Measurements from ENCODE around the gene LPAR5. TPM values are rescaled to one million over a fixed set of nuclear protein-coding genes. Genes with fewer than 3 reads are reported as not detected.

LPAR5 gene
- total RNA-seq, 1 experiment from 2014 or later, result 2.5 TPM

DNA sequence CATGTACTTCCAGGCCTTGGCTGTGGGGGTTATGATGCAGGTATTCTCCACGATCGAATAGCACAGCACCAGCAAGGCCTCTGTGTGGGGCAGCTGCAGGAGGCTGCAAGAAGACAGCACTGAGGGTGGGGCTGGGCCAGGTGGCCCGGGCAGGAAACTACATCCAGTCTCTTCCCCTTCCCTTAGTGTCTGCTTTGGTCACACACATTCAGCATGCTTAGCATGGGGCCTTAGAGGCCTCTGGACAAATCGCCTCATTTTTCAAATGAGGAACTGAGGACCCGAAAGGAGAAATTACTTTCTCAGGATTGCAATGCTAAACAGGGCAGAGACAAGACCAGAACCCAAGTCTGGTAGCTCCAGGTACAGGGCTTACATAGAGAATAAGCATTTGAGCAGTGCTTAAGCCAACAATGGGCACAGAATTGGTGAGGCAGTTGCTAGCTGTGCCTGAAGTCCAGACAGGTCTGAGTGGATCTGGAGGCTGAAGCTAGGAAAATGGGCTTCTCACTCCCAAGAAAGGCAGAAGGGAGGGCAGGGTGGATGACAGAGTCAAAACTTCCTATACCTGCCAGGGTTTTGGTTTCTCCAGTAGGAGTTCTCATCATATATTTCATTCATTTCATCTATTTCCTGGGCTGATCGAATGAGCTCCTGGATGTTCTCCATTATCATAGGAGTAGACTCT is 8.0 kb upstream of the LPAR5 start:
- TF ChIP-seq, protein P1, sequence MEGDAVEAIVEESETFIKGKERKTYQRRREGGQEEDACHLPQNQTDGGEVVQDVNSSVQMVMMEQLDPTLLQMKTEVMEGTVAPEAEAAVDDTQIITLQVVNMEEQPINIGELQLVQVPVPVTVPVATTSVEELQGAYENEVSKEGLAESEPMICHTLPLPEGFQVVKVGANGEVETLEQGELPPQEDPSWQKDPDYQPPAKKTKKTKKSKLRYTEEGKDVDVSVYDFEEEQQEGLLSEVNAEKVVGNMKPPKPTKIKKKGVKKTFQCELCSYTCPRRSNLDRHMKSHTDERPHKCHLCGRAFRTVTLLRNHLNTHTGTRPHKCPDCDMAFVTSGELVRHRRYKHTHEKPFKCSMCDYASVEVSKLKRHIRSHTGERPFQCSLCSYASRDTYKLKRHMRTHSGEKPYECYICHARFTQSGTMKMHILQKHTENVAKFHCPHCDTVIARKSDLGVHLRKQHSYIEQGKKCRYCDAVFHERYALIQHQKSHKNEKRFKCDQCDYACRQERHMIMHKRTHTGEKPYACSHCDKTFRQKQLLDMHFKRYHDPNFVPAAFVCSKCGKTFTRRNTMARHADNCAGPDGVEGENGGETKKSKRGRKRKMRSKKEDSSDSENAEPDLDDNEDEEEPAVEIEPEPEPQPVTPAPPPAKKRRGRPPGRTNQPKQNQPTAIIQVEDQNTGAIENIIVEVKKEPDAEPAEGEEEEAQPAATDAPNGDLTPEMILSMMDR (IDR thresholded peaks at IDR 0.05; ENCODE audit: unreplicated experiment), result no peak
- H3K36me3 Mint-ChIP-seq (ENCODE audit: insufficient read depth, unreplicated experiment), result peaks cover 21% of the 10 kb centered on the region
- CTCF ChIA-PET, result no interaction called here
- no peaks in the 10 kb centered on the region for H3K4me1 Mint-ChIP-seq (ENCODE audit: low read depth, unreplicated experiment)
- no peak for DNase-seq
- peaks cover 6% of the 10 kb centered on the region for H3K9me3 Mint-ChIP-seq (ENCODE audit: low read depth, unreplicated experiment)
- intact Hi-C loops (cut with micrococcal nuclease; ENCODE audit: unreplicated experiment), result no loop called here
- peaks cover 29% of the 10 kb centered on the region for H3K27me3 Mint-ChIP-seq (ENCODE audit: unreplicated experiment)
- H3K4me3 Mint-ChIP-seq (ENCODE audit: low read depth, unreplicated experiment), result no peak overlapping the region
- BruUV-seq (replicated peaks), result no TSS peak
- H3K27ac Mint-ChIP-seq (ENCODE audit: unreplicated experiment), result no peak overlapping the region

- intact Hi-C loops (cut with micrococcal nuclease; ENCODE audit: unreplicated experiment), result no loop called here
- Mint-ChIP-seq H3K4me3 (ENCODE audit: low read depth, unreplicated experiment) (no peak overlapping the region), H3K27ac (ENCODE audit: unreplicated experiment) (no peak overlapping the region), H3K36me3 (ENCODE audit: insufficient read depth, unreplicated experiment) (peaks cover under 1% of the 10 kb centered on the region), H3K27me3 (ENCODE audit: unreplicated experiment) (peaks cover 29% of the 10 kb centered on the region), H3K4me1 (ENCODE audit: low read depth, unreplicated experiment) (peaks cover 6% of the 10 kb centered on the region), H3K9me3 (ENCODE audit: low read depth, unreplicated experiment) (peaks cover 6% of the 10 kb centered on the region)
- BruUV-seq (replicated peaks), result no TSS peak
- CTCF ChIA-PET, result no interaction called here
- TF ChIP-seq, protein P1 (IDR thresholded peaks at IDR 0.05; ENCODE audit: unreplicated experiment), result no peak
- no peak for DNase-seq
Measured at GRCh38 chr12:6641131-6641530, 5.4 kb upstream of the LPAR5 start.

- CTCF ChIA-PET, result no interaction called here
- no peak overlapping the region for H3K4me3 Mint-ChIP-seq (ENCODE audit: low read depth, unreplicated experiment)
- H3K27me3 Mint-ChIP-seq (ENCODE audit: unreplicated experiment), result peaks cover 29% of the 10 kb centered on the region
- H3K36me3 Mint-ChIP-seq (ENCODE audit: insufficient read depth, unreplicated experiment), result peaks cover 5% of the 10 kb centered on the region
- intact Hi-C loops (cut with micrococcal nuclease; ENCODE audit: unreplicated experiment), result no loop called here
- TF ChIP-seq, protein P1 (IDR thresholded peaks at IDR 0.05; ENCODE audit: unreplicated experiment), result no peak
- DNase-seq, result no peak
- peaks cover 6% of the 10 kb centered on the region for H3K9me3 Mint-ChIP-seq (ENCODE audit: low read depth, unreplicated experiment)
- no peak overlapping the region for H3K27ac Mint-ChIP-seq (ENCODE audit: unreplicated experiment)
- no TSS peak for BruUV-seq (replicated peaks)
- peaks cover 13% of the 10 kb centered on the region for H3K4me1 Mint-ChIP-seq (ENCODE audit: low read depth, unreplicated experiment)
Measured at GRCh38 chr12:6640497-6640896, 4.7 kb upstream of the LPAR5 start.

- no peak overlapping the region for H3K4me3 Mint-ChIP-seq (ENCODE audit: low read depth, unreplicated experiment)
- CTCF ChIA-PET, result interaction anchor here (0.5 kb wide), 1 partner anchor 29 kb away, joined by 3 read pairs; no protein-coding TSS in a partner anchor
- TF ChIP-seq, protein P1 (IDR thresholded peaks at IDR 0.05; ENCODE audit: unreplicated experiment), result no peak
- intact Hi-C loops (cut with micrococcal nuclease; ENCODE audit: unreplicated experiment), result no loop called here
- peaks cover 17% of the 10 kb centered on the region for H3K4me1 Mint-ChIP-seq (ENCODE audit: low read depth, unreplicated experiment)
- H3K9me3 Mint-ChIP-seq (ENCODE audit: low read depth, unreplicated experiment), result peaks cover 4% of the 10 kb centered on the region
- BruUV-seq (replicated peaks), result no TSS peak
- peaks cover 29% of the 10 kb centered on the region for H3K27me3 Mint-ChIP-seq (ENCODE audit: unreplicated experiment)
- no peak for DNase-seq
- no peak overlapping the region for H3K27ac Mint-ChIP-seq (ENCODE audit: unreplicated experiment)
- peaks cover 5% of the 10 kb centered on the region for H3K36me3 Mint-ChIP-seq (ENCODE audit: insufficient read depth, unreplicated experiment)
Measured at GRCh38 chr12:6639151-6639801, 3.5 kb upstream of the LPAR5 start.
